A204.1 (cell line): Measurements from ENCODE around the gene INPP5D.

ENCODE experiments used
- FAIRE-seq: peaks from 2 replicates; lab custom pipeline; 2012; peaks lifted over from hg19 to GRCh38; lab: Jason Lieb, UNC

INPP5D gene

DNA sequence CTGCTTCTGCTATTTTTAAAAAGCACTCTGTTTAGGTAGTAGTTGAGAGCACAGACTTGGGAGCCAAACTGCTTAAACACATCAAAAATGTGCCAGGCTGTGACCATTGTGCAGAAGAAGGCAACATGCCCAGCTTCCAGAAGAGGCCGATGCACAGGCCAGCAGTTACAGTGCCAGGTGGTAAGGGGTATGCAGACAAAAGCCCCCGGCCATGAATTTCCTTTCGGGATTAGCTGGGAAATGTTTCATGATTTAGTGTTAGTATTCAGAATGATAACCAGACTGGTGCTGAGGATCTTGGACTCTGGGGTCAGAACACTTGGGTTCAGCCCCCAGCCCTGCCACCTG is 151.4 kb downstream of the INPP5D start:
- FAIRE-seq = no peak

DNA sequence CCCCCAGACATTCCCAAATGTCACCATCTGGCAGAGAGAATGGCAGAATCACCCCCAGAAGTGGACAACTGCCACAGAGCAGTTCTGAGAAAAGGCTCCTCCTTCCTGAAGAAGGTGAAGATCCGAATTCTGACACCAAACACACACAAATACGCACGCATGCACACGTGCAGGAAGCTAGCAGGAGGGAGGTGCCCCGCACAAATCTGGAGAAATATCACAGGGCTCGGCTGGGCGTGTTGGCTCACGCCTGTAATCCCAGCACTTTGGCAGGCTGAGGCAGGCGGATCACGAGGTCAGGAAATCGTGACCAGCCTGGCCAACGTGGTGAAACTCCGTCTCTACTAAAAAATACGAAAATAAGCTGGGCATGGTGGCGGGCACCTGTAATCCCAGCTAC is 152.9 kb downstream of the INPP5D start:
- no peak for FAIRE-seq

DNA sequence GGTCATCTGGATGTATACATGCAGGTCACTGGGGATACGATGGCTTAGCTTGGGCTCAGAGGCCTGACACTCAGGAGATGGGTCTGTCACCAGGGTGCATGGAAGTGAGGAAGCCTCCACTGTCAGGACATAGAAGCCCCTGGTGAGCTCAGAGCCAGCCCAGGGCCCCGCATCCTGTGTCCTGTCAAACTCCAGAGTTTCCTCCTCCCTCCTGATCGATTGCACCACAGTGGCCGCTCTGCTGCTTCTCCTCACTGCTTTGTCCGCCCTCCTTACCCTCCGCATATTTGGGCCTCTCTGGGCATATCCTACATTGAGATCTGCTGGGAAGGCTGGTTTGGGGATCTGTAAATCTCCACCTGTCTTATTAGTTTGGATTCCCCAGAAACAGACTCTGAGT is 153.8 kb downstream of the INPP5D start:
- no peak for FAIRE-seq

DNA sequence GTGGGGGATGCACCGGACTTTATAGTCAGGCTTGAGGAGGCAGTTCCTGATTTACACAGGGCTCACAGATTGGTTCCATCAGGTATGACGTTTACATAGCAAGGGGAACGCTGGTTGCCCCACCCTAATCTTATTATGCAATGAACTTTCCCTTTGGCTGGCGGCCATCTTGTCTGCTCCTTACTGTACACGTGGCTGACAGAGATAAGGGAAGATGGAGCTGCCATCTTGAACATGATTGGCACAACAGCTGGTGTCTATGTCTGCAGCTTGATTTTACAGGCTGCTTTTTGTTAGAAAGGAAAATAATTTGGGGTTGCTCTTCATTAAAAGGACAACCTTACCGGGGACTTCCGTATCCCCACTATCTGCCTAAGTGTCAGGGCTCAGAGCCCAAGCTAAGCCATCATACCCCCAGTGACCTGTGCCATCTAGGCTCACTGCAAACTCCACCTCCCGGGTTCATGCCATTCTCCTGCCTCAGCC is 157.8 kb downstream of the INPP5D start:
- no peak for FAIRE-seq

DNA sequence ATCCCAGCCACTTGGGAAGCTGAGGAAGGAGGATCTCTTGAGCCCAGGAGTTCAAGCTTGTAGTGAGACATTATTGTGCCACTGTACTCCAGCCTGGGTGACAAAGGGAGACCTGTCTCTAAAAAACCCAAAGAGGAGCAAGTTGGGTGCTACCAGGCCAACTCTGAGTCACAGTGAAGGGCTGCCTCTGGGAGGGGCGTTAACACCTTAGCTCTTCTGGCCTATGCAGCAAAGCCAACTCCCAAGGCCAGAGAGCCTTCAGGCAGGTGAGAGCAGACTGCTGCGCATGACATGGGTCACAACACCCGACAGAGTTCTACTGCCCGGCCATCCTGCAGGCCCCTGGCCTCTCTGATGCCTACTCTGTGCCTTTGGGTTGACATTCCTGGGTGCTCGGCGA is 158.7 kb downstream of the INPP5D start:
- no peak for FAIRE-seq

DNA sequence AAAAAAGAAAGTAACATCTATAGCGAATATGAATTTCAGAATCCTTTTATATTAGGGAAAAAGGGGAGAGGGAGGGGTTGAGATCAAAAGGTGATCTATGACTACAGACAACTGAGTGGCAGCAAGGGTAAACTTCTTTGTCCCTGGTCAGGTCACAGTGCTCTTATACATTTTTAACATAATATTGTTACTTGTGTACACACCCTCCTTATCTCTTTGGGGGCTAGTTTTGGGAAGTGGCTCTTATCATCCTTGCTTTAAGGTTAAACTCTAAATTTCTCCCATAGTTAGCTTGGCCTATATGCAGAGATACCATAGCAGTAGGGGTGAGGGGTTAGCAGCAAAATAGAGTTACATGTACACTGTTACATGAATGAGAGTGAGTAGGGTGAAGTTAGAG is 159.7 kb downstream of the INPP5D start:
- FAIRE-seq = no peak

DNA sequence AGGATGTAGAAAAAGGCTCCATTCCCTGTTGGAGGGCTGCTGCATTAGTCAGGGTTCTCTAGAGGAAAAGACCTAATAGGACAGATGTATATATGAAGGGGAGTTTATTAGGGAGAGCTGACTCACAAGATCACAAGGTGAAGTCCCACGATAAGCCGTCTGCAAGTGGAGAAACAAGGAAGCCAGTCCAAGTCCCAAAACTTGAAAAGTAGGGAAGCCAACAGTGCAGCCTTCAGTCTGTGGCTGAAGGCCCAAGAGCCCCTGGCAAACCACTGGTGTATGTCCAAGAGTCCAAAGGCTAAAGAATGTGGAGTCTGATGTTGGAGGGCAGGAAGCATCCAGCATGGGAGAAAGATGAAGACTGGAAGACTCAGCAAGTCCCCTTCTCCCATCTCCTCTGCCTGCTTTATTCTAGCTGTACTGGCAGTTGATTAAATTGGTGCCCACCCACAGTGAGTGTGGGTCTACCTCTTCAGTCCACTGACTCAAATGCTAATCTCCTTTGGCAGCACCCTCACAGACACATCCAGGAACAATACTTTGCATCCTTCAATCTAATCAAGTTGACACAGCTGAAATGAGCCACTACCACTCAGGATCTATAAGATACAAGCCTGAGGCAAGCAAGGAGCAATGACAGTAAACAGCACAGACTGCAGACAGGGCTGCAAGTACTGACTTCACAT is 161.4 kb downstream of the INPP5D start:
- no peak for FAIRE-seq

DNA sequence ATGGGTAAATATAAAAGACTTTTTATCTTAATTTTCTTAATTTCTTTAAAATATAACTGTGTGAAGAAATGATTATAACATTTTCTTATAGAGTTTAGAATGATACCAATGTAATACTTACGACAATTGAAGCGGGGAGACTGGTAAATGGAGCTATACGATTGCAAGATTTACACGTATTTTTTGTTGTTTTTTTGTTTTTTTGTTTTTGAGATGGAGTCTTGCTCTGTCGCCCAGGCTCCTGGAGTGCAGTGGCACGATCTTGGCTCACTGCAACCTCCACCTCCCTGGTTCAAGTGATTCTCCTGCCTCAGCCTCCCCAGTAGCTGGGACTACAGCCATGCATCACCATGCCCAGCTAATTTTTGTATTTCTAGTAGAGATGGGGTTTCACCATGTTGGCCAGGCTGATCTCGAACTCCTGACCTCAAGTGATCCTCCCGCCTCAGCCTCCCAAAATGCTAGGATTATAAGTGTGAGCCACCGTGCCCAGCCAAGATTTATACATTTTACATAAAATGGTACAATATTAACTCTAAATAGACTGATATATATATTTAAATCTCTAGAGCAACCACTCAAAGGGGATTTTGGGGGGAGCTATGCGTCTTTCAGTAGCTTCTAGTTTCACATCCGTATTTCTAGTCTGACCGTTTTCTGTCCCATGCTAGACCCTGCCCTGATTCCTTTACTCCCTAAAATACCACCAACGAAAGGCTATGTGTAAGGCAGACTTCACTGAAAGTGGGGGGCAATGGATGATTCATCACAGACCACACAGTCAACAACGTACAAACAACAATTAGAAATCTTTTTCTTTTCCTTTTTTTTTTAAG is 163.1 kb downstream of the INPP5D start:
- FAIRE-seq = no peak

DNA sequence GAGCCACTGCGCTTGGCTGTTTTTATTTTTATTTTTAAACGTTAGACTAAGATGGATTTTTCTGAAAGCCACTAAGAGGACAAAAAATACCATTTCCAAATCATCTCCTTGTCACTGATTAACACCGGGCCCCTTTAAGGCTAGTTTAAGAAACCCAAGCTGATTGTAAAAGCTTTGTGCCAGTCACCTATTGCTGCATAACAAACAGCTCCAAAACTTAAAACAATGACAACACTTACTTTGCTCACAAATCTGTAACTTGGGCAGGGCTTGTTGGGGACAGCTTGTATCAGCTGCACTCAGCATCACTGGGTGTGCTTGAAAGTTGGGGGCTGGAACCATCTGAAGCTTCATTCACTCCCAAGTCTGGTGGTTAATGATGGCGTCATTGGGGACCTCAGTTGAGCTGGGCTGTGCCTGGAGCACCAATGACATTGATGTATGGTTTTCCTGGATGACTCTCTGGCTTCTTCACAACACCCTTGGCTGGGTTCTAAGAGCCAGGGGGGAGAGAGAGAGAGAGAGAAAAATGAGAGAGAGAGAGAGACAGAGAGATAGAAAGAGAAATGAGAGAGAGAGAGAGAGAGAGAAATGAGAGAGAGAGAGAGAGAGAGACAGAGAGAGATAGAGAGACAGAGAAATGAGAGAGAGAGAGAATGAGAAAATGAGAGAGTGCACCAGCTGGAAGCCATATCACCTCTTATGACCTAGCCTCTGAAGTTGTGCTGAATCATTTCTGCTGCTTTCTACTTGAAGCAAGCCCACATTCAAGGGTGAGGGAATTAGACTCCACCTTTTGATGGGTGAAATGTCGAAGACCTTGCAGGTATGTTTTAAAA is 165.3 kb downstream of the INPP5D start:
- FAIRE-seq = no peak

DNA sequence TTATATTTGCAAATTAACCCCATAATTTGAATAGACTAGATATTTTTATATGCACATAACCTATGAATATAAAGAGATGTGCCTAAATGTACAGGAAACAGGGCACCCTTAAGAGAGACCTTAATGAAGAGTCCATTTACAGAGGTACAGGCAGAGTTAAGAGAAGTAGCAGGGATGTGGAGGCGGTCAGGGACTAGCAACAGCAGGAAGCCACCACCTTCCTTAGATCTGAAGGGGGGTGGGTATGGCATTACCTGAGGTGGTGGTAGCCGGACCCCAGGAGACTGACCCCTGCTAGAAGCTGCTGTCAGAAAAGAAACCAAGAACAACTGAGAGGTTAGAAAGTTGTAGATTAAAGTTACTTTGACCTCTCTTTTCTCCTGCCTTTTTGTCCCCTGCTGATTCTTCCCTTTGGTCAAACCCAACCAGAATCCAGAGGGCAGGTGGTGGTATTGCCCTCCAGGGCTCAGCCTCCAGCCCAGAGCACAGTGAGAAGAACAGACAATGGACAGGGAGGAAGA is 166.4 kb downstream of the INPP5D start:
- no peak for FAIRE-seq

DNA sequence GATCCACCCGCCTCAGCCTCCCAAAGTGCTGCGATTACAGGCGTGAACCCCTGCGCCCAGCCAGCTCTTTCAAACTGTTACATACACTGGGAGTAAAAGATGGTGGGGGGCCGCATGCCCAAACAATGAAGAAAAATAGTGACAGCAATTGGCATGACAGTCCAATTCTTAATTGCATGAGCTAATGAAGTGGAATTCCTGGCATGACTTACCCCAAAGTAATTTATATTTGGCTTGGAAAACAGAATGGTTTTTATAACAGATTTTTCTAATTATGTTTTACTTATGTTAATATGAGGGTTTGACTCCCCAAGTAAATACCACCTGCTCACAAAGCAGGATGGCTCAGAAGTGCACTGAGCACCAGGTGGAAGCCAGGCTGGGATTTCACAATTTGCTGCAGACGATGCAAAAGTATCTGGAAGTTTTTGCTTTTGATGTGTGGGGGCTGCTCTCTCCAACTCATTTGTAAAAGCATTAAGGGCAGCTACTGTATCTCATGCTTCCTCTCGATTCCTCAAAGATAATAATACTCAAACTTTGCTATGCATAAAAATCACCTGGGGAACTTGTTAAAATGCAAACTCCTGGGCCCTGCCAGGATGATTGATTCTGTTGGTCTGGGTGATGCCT is 167.3 kb downstream of the INPP5D start:
- no peak for FAIRE-seq

DNA sequence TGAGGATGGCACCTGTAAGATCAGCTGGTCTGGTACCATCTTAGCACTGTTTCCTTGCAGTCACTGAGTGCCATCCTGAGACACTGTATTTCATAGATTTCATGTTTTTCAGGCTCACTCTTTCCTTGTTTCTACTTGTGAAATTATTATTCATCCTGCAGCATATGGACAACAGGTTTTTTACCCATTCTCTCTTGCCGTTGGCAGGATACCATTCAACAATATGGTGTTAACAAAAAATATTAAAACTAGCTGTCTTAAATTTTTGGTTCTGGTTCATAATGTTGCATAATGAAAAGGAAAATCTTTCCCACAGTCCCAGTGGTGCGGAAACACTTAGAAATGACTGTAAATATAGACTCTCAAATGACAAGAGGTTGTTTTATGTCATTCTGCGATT is 168.2 kb downstream of the INPP5D start:
- FAIRE-seq = no peak

DNA sequence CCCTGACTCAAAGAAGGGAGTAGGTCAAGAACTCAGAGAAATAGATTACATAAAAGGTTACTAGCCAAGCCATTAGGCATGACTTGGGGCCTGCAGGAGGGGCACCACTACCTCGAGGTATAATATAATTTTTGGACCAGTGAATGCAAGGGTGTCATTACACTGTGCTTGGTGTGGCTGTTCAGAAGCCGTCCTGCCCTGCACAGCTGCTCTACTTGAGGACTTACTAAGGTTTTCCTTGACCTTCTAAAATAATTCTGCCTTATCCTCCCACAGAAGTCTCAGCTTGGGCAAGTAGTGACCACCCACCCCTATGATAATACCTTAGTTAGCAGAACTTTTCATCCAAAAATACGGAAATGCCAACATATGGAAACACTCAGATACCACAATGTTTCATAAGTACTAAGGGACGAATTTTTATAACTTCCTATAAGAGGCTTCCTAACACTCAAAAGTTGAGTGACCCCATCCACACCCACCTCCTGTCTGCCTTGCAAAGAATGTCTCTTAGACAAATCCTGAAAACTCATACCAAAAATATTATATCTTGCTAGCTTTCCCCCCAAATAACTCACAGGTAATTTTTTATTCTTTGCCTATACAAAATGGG is 173.6 kb downstream of the INPP5D start:
- FAIRE-seq = no peak

DNA sequence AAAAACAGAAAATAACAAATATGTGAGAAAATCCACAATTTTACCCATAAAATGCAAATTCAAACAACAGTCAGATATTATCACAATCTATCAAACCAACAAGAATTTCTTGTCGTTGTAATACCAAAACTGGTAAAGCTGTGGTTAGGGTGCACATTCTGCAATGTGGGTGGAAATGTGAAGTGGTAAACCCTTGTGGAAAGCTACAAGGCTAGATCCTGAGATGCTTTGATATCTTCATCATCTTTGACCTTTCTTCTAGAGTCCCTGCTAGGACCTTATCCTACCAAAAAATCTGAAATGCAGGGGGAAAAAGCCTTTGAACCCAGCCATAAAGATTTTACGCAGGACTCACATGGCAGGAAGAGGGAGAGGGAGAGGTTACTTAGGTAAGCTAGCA is 174.1 kb downstream of the INPP5D start:
- no peak for FAIRE-seq

DNA sequence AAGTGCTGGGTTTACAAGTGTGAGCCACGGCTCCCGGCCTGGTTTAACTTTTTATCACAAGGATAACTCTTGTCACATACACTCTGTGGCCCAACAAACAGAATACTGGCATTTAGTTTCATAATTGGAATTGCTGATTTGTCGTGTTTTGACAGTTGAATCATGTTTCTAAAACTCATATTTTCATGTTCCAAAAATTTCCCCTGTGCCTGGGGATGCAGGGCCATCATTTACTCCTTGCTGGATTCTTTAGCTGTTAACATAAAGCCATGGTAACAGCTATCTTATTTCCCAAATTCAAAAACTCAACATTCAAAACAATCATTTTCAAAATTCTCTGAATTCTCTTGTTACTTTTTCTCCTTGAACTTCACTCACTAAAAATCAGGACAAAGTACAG is 174.9 kb downstream of the INPP5D start:
- no peak for FAIRE-seq

DNA sequence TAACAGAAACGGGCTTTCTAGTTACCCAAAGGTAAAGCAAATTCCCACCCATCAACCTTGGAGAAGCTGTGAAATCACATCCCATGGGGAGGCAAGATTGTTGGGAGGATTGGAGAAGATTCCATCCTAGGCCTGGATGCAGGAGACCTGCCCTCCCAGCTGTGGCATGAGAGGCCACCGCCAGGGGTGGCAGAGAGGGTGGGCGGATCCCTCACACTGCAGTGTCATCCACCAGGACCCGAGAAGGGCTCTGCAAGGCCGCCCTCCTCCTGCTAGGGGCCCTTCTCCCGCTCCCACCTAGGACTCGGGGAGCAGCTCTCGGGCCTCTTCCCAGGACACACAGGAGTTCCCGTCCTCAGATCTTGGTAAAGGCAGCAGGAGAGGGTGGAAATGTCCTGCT is 175.8 kb downstream of the INPP5D start:
- no peak for FAIRE-seq

DNA sequence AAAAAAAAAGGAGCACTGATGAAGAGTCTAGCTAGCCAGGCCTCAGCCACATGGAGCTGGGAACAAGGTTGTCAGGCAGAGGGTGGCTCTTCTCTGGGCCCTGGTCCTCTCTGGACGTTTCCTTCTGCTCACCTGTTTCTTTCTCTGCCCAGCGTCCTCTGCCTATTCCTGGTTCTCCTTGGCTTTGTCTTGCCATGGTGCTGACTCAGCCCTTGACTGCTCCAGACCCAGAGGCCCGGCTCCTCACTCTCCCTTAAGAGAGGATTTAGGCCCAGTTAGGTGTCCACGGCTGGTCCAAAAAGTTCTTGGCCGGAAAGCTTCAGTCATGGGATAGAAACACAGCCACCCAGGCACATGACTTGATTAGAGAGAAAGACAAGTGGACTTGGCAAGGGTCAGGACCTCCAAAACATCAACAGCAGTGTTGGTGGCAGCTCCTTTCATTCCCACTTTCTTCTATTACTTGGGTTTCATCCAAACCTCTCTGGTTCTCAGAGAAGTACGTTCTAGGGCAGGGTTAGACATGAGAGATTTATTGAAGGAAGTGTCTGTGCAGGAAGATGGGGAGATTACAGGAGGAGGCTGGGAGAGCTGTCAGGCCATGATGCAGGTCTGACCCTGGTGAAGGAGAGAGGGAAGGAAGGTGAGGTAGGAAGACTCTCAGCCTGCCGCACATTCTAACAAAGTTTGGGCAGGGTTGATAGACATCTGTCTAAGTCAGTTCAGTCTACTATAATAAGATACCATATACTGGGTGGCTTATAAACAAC is 176.9 kb downstream of the INPP5D start:
- no peak for FAIRE-seq

DNA sequence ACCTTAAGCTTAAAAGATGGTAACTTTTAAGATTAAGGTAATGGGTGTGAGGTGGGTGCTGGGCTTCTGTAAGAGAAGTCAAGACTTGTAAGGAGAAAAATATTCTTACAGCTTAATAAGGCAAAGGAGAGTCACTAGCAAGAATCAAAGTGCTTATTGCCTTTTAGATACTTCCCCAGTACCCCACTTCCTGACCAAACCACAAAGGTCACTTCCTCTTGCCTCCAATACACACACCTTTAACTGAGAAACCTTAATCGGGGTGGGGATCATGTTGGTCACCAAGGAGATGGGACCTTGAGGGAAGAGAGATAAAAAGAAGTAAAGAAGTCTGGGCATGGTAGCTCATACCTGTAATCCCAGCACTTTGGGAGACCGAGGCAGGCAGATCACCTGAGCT is 180.8 kb downstream of the INPP5D start:
- FAIRE-seq = no peak

DNA sequence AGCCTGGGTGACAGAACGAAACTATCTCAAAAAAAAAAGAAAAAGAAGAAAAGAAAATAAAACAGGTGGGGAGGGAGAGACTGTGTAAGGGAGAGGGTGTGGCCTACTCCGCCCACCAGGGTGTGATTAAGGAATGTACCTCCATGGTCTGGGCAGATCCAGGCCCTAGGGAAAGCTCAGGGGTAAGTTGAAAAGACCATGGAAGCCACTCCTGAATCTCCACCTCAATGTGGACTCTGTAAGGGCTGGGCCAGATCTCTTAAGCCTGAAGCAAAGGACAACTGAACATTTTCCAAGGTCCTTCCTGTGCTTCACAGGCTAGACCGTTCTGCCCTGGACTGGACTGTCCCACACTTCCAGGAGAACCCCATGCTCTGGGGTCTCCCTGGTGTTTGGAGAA is 181.7 kb downstream of the INPP5D start:
- FAIRE-seq = no peak

DNA sequence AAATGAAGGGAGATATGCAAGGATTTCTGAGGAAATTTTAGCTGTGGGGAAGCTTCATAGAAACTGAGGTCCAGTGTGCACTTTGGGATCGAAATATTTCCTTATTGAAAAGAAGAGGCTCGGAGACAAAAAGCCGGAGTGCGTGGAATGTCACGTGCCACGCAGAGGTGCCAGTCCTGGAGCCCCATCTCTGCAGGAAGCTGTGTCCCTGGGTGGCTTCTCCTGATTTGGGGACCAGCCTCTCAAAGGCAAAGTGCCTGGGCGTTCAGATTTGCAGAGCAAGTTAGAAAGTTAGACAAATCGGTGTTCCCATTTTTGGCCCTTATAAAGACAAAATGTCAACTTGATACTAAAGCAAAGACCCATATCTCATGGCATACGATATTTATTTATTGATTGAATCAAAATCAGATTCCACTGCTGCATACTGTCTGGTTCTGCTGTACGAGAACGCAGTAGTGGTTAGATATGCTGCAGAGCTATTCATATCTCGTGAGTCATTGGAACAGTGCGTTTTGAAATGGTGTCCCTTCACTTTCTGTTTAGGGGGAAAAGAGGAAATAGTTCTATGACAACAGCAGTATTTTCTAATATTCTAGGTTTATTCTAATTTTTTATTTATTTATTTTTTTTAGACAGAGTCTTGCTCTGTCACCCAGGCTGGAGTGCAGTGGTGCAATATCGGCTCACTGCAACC is 182.2 kb downstream of the INPP5D start:
- no peak for FAIRE-seq
